Inflammatory macrophage treated with lipopolysaccharide for 1 hour (primary cell): Measurements from ENCODE around the gene CCDC27.

Source experiments
- DNase-seq, 2 donors: peaks; one replicate each; pipeline ENCODE4 v3.0.0-alpha.2; 2020 to 2022

CCDC27 gene

GRCh38 chr1:3761296-3762010 lies 9.2 kb downstream of the CCDC27 start:
- no peak for DNase-seq

DNA sequence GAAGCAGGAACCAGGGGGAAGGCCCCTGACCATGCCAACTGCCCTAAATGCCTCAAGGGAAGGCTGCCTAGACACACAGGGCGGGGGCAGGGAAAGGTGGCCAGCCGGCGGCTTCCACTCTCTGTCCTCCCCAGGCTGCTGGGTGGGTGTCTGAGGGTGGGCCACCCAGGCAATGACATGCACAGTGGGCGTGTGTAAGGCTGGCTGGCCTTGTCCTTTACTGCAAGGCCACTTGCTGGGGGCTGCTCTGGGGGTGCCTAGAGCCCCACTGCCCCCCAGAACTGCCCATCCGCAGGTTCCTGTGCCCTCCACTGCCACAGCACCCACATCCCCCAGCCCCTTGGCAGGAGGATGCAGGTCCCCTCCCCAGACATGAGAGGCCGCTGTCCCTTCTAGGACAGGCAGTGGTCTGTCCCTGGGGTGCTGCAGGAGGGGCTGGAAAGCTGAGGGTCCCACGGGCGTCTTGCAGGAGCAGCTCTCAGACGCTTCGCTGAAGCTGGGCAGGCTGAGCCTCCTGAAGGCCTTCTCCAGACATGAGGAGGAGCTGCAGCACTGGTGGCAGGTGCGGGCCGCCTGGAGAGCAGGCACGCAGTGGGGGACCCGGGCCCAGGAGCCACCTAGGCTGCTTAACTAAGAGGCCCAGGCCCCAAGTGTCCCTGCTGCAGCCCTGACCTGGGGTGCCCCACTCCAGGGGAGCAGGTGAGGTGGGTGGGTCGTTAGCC lies 10.1 kb downstream of the CCDC27 start:
- DNase-seq: no peak

DNA sequence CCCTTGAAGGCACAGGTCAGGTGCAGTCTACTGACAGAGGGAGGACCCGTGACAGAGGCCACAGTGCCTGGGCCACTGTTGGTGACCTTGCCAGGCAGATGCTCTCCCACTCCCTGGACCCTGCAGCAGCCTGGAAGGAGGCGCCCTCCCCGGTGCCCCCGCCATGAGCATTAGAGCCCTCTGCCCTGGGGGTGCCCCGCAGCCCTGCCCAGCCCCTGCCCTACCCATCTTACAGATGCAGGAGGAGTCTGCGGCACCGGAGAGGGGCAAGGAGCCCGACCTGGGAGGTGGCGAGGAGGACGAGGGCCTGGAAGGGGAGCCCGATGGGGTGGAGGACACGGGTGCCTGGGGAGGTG lies 10.6 kb downstream of the CCDC27 start:
- DNase-seq: no peak

DNA sequence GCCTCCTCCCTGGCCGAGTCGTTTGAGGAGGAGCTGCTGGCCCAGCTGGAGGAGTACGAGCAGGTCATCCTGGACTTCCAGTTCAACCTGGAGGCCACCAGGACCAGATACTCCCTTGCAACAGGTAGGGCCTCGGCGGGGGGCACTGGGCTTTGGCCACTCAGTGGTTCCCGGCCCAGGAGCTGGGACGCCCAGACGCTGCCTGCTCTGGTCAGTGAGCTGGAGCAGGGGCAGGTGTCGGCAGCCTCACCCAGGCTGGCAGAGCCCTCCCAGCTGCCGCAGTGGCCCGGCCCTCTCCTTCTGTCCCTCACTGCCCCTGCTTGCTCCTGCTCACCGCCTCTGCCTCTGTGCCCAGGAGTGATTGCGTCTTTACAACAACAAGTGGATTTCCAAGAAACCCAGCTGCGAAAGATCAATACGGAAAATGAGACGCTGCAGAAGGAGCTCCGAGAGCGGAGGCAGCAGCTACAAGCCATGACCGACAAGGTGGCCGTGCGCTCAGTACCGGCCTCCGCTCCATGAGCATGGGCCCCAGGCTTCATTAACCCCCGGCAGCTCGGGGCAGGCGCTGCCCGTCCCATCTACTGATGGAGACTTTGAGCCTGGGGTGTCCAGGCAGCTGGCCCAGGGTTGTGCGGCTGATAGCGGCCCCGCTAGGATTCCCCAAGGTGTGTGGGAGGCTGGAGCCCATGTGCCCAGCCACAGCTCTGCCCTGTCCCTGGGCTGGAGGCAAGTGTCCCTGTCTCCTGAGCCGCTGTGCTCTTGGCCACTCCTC lies 11.3 kb downstream of the CCDC27 start:
- no peak for DNase-seq

DNA sequence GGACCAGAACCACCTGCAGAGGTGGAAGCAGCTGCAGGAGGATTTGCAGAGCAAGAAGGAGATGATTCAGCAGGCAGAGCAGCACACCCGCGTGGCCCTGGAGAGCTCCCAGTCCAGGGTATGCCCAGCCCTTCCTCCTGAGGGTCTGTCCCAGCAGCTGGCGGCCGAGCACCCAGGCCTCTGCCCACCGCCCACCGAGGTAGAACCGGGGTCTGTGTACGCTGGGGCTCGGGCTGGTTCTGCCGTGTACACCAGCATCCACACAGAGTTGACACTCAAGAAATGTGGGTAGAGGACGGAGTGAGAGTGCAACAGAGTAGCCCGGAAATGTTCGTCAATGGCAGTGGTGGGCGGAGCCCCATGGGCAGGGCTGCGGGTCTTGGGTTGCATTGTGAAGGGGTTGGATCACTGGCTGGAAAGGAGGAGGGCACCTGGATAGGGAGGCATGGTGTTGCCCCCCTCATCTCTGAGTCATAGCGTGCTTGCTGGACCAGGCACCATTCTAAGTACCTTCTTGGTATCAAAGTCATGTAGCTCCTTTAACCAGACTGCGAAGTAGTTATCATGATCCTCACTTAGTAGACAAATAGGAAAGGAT lies 15.2 kb downstream of the CCDC27 start:
- DNase-seq: no peak

DNA sequence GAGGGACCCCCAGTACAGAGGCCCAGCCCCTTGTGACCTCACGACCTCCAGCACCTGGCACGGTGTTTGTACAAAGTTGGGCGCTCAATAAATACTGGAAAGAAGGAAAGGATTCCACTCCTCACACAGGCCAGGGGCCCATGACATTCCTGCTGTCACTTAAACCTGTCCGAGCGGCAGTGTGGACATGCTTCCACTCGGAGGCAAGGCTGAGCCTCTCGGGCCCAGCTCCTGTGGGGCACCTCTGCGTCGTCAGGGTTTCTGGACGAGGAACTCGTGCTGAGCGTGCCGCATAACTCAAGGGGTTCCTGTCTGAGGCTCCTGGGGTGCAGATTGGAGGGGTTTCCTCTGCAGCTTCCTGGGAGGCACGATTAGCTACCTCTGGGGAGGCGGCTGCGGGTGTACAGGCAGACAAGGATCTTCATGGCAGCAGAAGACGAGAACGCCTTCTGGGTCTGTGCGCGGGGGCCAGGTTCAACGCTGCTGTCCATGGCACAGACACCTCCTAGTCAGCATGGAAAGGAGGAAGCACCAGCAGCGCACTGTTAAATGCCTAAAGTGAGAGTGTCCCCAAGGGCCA lies 16.7 kb downstream of the CCDC27 start:
- no peak for DNase-seq

DNA sequence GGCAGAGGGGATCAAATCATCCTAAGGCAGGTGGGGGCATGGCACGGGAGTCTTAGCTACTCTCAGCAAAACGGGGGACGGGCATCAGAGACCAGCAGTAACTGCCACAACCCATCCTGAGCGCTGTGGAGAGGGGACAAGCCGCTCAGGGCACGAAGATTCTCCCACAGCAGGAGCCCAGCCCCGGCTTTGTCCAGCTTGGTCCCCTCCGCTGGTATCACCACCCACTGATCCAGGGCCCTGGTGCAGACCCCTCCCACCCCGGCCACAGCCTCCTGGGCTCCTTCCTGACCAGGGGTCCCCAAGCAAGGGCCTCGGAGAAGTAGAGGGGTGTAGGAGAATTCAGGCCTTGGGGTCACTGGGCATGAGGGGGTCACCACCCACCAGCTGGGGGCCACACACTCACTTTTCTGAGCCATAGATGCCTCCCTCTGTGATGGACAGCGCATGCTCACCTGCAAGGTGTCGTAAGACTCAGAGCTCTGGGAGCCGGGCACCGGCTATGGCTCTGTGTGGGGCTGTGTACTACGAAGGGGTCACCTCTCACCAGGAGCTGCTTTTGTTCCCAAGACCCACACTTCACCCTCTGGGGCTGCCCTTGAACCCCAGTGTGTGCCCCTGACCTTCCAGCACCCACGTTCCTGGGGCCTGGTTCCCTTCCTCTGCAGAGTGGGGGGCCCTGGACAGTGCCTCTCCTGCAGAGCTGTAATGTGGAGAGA lies 18.0 kb downstream of the CCDC27 start:
- DNase-seq: no peak

GRCh38 chr1:3771108-3772026 lies 19.1 kb downstream of the CCDC27 start:
- no peak for DNase-seq

- DNase-seq: peak; percentile 39 to 42
These were observed 19.9 kb downstream of the CCDC27 start for GRCh38 chr1:3772027-3772714.

DNA sequence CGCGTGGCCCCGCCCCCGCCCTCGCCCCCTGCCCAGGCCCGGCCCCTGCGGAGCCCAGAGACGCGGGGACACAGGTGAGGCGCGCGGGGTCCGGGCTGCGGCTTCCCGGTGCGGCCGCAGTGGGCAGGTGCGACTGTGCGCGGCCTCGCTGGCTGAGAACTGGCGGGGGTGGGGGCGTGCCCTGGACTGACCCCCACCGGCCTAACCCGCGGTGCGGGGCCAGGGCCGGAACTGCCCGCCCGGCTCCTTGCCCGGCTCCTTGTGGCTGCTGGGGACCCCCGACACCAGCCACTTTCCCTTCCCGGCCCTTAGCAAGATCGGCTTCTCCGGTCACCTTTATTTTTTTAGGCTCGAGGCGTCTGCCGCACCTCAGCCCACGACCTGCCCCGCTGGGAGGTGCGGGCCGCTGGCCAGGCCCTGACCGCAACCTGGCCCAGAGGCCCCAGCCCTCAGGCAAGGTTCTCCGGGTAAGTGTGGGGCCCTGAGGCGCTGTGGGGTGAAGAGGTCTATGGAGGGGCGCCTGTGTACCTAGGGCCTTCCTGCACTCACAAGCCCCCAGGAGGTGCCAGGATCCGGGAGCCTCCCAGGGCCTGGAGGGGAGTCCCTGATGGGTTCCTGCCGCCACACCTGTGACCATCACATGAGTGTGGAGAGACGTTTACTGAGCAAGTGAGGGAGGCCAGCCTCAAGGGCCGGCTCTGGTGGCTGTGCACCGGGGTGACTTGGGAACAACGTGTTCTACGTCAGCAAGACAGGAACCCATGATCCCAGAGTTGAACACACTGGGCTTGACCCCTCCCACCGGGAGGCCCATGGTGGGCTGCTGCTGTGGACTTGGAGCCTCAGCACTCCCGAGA lies 20.7 kb downstream of the CCDC27 start, which contains the start of gene SMIM1:
TSS of gene SMIM1 (plus strand) at position 35 of the 857 bp plus-strand sequence. CDS start 2,625 bp downstream, outside the sequence.
- no peak for DNase-seq

- no peak for DNase-seq
These were observed 21.5 kb downstream of the CCDC27 start for GRCh38 chr1:3773572-3774275.

GRCh38 chr1:3774276-3774945 lies 22.2 kb downstream of the CCDC27 start:
- DNase-seq: no peak

DNA sequence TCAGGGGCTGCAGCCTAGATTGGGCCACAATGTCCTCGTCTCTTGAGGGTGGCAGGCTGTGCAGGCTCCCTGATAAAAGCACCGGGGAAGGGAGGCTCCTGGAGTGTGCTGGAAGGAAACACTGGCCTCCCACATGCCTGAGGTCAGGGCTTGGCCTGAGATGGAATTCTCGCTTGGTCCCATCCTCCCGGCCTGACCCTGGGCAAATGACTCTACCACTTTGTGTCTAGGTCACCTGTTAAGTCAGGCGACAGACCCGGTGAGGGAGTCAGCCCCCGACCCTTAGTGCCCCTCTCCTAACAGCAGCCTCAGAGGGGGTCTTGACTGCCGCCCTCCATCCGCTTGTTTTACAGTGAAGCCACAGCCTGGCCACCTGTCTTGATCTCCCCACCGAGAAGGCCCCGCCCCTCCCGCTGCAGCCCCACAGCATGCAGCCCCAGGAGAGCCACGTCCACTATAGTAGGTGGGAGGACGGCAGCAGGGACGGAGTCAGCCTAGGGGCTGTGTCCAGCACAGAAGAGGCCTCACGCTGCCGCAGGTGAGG lies 22.8 kb downstream of the CCDC27 start:
- DNase-seq: no peak

GRCh38 chr1:3775490-3776230 lies 23.4 kb downstream of the CCDC27 start:
- DNase-seq: peak; percentile 60 to 62

DNA sequence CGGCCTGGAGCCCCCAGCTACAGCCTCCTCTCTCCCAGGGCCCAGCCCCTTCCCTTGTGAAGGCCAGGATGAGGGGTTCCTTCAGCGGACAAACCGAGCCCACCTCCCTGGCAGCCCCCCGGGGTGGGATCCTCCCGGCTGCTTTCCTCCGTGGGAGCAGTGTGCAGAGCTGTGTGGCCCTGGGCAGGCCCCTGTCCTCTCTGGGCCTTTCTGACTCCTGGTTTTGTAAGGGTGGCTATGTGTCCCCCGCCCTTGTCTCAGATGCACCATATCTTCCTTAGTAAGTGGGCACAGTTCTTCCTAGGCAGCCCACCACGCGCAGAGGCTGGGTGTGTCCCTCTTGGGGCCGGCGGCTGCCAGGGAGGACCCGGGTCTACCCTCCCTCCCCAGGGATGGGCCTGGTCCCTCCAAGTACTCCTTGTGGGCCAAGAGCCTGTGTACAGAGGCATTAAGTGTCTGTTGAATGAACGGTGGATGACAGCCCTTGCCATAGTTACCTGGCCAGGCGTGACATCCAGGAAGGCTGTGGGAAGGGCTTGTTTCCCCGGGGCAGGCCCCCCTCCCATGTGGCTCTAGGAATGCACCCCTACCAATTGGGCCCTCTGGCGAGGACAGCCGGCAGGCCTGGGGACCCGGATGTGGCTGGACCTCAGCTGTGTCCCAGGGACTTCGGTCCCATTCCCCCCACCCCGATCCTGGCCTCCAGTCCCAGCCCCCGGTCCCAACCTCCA lies 24.1 kb downstream of the CCDC27 start:
- DNase-seq: no peak

- no peak for DNase-seq
These were observed 24.9 kb downstream of the CCDC27 start for GRCh38 chr1:3777078-3777547.
